HUES48 (cell line): ENCODE results near the gene DGKB.

Source experiments
- H3K27ac ChIP-seq: one replicate; pipeline ENCODE4 v1.7.0; 2013; ENCODE audit warnings: low read depth, low read length, inconsistent platforms
- H3K27me3 ChIP-seq: 2 replicates; pipeline ENCODE4 v1.6.1; 2013; ENCODE audit warnings: mild to moderate bottlenecking, low read length; ENCODE audit not compliant: control insufficient read depth, insufficient read depth
- H3K36me3 ChIP-seq: 2 replicates; pipeline ENCODE4 v1.6.1; 2013; ENCODE audit warnings: low read length; ENCODE audit not compliant: control insufficient read depth, insufficient read depth
- H3K4me1 ChIP-seq: 2 replicates; pipeline ENCODE4 v1.6.1; 2013; ENCODE audit warnings: mild to moderate bottlenecking, low read length; ENCODE audit not compliant: control insufficient read depth, insufficient read depth
- H3K4me3 ChIP-seq: 2 replicates; pipeline ENCODE4 v1.5.1; 2013; ENCODE audit warnings: mild to moderate bottlenecking, low read depth, low read length
- H3K9ac ChIP-seq: 2 replicates; pipeline ENCODE4 v1.6.1; 2013; ENCODE audit warnings: mild to moderate bottlenecking, low read depth, low read length, moderate library complexity
- H3K9me3 ChIP-seq: 2 replicates; pipeline ENCODE4 v1.6.1; 2013; ENCODE audit warnings: low read length; ENCODE audit not compliant: control insufficient read depth, insufficient read depth

DGKB gene

DNA sequence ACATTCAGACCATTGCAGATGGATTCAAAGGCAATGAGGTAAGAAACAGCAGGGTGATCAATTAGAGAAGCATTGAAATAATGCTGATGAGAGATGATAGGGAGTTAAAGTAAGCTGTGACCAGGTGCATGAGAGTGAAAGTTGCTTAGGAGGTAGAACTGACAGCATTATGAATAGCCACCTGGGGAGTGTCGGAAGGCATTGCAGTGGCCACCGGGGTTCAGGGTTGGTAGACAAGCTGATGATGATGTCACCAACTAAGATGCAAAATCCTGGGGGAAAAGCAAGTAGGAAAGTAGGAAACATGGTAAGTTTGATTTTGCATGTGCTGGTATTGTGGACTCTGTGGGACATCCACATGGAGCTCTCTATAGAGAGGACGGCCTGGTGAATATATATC lies 701.2 kb downstream of the DGKB start:
- Histone ChIP-seq H3K27ac (no peak overlapping the region), H3K4me3 (no peak overlapping the region), H3K4me1 (no peaks in the 10 kb centered on the region), H3K36me3 (no peaks in the 10 kb centered on the region), H3K9me3 (no peaks in the 10 kb centered on the region), H3K27me3 (no peaks in the 10 kb centered on the region), H3K9ac (no peak overlapping the region)

DNA sequence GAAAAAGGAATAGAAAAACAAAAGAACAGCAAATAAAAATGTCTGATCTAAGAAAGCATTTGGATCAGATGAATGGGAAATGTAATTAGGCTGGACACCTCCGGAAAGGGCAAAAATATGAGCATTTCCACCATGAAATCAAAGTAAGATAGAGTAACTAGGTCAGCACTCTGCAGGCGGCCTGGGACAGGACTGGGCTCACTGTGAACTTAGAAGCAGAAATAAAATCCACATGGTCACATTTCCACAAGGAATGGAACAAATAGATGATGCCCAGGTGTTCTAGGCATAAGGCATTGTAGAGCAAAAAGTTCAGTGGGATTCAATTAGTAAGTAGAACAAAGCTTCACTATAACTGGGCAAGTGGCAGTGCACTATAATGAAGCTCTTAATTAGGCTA lies 703.2 kb downstream of the DGKB start:
- no peaks in the 10 kb centered on the region for H3K4me1 ChIP-seq
- H3K27me3 ChIP-seq = no peaks in the 10 kb centered on the region
- H3K9me3 ChIP-seq = no peaks in the 10 kb centered on the region
- H3K4me3 ChIP-seq = no peak overlapping the region
- H3K9ac ChIP-seq = no peak overlapping the region
- no peaks in the 10 kb centered on the region for H3K36me3 ChIP-seq
- no peak overlapping the region for H3K27ac ChIP-seq

DNA sequence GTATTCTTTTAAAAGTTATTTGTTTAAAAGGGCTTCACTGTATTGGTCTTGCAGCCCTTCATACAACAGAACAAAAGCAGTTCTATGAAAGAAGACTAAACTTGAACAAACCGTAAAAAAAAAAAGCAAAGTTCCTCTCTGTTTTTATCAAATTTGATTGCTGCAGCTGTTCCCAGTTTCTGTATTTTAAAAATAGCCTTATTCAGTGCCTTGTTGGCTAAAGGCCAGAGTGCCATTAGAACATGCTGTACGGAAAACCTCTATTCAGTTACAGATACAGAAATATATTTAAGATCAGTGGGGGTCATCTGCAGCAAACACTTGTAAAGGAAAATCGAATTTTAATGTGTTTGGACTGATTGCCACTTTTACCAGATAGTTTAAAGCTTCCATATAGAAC lies 705.3 kb downstream of the DGKB start:
- no peak overlapping the region for H3K4me3 ChIP-seq
- H3K27me3 ChIP-seq = no peaks in the 10 kb centered on the region
- H3K9ac ChIP-seq = no peak overlapping the region
- H3K36me3 ChIP-seq = no peaks in the 10 kb centered on the region
- H3K27ac ChIP-seq = no peak overlapping the region
- no peaks in the 10 kb centered on the region for H3K4me1 ChIP-seq
- no peaks in the 10 kb centered on the region for H3K9me3 ChIP-seq

DNA sequence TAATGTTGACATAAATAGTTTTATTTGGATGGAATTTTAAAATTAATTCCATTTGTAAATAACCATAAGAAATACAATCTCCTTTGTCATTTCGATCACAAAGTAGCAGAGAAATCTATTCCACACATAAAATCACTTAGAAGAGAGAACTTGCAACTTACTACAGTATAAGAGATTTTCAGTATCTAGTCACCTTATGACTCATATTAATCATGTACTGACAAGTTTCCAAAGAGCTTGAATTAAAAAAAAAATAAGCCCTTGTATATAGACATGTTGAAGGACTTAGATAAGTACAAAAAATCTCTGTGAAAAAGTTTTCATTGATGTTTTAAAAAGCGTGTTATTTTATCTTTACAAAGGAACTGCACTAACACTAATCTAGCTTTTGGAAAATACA lies 706.0 kb downstream of the DGKB start:
- Histone ChIP-seq H3K36me3 (no peaks in the 10 kb centered on the region), H3K9ac (no peak overlapping the region), H3K27ac (no peak overlapping the region), H3K9me3 (no peaks in the 10 kb centered on the region), H3K4me1 (no peaks in the 10 kb centered on the region), H3K27me3 (no peaks in the 10 kb centered on the region), H3K4me3 (no peak overlapping the region)

DNA sequence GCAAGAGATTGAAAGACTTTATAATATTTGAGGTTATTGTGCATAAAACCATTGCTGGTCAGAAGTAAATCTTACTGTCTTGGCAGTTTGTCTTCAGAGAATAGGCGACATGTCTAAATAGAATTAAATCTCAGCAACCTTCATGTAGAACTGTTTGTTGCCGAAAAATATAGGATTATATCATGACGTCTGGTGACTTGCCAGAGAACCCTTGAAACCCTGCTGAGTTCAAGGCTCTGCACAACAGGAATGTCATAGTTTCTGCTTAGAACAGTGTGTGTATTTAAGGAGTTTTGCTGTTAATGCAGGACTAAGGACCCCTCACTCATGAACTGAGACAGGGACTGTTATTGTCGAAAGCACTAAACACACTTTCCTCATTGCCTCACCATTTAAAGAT lies 706.7 kb downstream of the DGKB start:
- Histone ChIP-seq H3K9me3 (no peaks in the 10 kb centered on the region), H3K27me3 (no peaks in the 10 kb centered on the region), H3K4me3 (no peak overlapping the region), H3K36me3 (no peaks in the 10 kb centered on the region), H3K27ac (no peak overlapping the region), H3K4me1 (no peaks in the 10 kb centered on the region), H3K9ac (no peak overlapping the region)

DNA sequence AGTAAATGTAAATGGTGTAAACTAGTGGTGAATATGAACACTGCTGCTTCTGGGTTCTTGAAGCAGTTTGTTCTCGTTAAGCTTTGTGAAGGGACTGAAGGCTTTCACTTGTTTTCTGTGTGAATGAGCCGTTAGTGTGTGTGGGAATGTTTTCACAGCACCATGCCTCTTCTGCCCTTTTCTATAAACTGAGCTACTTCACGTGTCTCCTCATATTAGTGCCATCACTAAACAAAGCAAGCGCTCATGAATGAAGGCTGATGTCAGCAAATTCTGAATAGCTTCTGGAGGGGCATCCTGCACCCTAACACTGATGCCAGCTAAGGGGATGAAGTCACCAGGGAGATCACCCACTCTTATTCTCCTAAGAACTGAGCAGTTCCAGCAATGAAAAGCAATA lies 707.5 kb downstream of the DGKB start:
- Histone ChIP-seq H3K36me3 (no peaks in the 10 kb centered on the region), H3K9me3 (no peaks in the 10 kb centered on the region), H3K4me1 (no peaks in the 10 kb centered on the region), H3K4me3 (no peak overlapping the region), H3K27ac (no peak overlapping the region), H3K27me3 (no peaks in the 10 kb centered on the region), H3K9ac (no peak overlapping the region)

DNA sequence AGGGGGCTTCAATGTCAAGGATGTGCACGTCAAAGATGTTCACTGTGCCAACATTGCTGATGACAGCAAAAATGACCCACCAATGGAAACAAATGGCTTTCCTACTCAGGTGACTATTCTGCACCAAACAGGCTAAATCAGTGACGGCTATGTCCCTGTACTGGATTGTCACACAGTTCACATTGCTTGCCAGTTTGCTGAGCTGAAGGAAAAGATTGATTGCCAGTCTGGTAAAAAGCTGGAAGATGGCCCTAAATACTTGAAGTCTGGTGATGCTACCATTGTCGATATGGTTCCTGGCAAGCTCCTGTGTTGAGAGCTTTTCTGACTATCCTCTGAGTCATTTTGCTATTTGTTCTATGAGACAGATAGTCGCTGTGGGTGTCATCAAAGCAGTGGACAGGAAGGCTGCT lies 710.9 kb downstream of the DGKB start:
- Histone ChIP-seq H3K27me3 (no peaks in the 10 kb centered on the region), H3K4me3 (no peak overlapping the region), H3K9ac (no peak overlapping the region), H3K4me1 (no peaks in the 10 kb centered on the region), H3K27ac (no peak overlapping the region), H3K36me3 (no peaks in the 10 kb centered on the region), H3K9me3 (no peaks in the 10 kb centered on the region)

DNA sequence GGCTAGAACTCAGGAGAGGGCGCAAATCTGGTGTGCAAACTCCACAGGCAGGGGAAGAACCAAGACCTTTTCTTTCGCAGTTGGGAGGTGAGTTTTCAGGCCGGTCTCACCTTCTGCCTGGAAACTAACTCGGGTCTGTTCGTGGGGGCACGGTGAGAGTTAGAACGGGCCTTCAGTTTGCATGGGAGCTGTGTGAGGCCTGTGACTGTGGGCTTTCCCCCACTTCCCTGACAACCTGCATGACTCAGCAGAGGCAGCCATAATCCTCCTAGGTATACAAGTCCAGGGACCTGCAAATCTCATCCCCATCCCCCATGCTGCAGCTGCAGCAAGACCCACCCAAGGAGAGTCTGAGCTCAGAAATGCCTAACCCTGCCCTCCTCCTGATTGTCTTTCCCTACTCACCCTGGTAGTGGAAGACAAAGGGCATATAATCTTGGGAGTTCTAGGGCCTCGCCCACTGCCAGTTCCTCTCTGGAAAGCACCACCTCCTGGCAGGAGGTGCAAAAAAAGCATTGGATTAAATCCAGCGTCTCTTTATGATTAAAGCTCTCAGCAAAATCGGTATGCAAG lies 718.2 kb downstream of the DGKB start:
- H3K27me3 ChIP-seq = no peaks in the 10 kb centered on the region
- no peaks in the 10 kb centered on the region for H3K9me3 ChIP-seq
- H3K4me1 ChIP-seq = no peaks in the 10 kb centered on the region
- no peaks in the 10 kb centered on the region for H3K36me3 ChIP-seq
- no peak overlapping the region for H3K4me3 ChIP-seq
- H3K9ac ChIP-seq = no peak overlapping the region
- H3K27ac ChIP-seq = no peak overlapping the region

DNA sequence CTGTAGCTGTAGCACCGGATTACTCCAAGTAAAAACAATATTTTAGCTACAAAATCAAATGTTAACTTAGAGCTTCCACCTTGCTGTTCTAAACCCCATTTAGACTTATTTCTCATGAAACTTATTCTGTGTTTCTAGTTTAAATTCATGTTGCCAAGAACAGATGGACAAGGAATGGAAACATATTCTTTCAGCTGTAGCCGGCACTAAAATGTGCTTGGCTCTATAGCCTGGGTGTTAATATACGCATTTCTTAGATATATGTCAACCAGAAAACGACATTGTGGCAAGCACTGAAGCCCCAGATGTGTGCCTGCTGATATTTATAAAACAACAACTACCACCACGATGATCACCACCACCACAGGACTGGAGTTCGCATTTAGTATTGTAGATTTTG lies 722.8 kb downstream of the DGKB start:
- no peak overlapping the region for H3K4me3 ChIP-seq
- H3K27me3 ChIP-seq = no peaks in the 10 kb centered on the region
- no peaks in the 10 kb centered on the region for H3K4me1 ChIP-seq
- no peak overlapping the region for H3K9ac ChIP-seq
- no peaks in the 10 kb centered on the region for H3K36me3 ChIP-seq
- no peak overlapping the region for H3K27ac ChIP-seq
- no peaks in the 10 kb centered on the region for H3K9me3 ChIP-seq

DNA sequence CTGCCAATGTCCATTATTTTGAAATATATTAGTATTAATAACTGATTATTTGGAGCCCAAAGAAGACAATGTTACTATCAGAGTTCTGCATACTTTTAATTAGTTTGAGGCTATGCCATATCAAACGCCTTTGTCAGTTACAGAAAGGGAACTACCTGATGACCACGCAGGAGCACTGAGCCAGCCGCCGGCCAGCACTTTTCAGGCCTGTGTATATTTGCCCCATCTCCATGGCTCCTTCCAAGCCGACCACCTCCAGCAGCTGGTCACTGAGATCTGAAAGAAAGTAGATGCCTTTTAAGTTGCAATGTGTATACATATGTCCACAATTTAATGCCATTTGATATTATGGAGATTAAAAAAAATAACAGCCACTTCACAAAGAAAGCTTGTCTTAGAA lies 724.7 kb downstream of the DGKB start:
- H3K9ac ChIP-seq = no peak overlapping the region
- H3K27me3 ChIP-seq = no peaks in the 10 kb centered on the region
- no peaks in the 10 kb centered on the region for H3K9me3 ChIP-seq
- H3K36me3 ChIP-seq = no peaks in the 10 kb centered on the region
- no peak overlapping the region for H3K4me3 ChIP-seq
- no peaks in the 10 kb centered on the region for H3K4me1 ChIP-seq
- H3K27ac ChIP-seq = no peak overlapping the region

DNA sequence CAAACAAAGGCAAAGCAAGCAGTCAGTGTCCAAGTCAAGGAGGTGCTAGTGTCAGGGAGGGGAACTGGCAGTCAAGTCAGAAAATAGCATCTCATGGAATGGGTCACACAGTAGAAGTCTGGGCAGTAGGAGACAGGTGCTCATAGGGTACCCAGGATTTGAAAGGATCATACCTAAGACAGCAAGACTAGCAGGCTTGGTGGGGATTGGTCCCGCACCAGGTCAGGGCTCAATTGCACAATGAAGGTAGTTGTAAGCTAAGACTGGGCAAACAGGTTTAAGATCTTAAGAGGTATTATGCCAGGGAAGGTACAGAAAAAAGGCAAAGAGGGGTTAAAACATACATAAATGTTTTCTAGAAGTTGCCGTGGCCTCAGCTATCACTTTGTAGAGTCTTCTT lies 731.7 kb downstream of the DGKB start:
- no peak overlapping the region for H3K27ac ChIP-seq
- no peaks in the 10 kb centered on the region for H3K27me3 ChIP-seq
- no peak overlapping the region for H3K9ac ChIP-seq
- H3K4me1 ChIP-seq = no peaks in the 10 kb centered on the region
- no peaks in the 10 kb centered on the region for H3K36me3 ChIP-seq
- no peaks in the 10 kb centered on the region for H3K9me3 ChIP-seq
- H3K4me3 ChIP-seq = no peak overlapping the region

DNA sequence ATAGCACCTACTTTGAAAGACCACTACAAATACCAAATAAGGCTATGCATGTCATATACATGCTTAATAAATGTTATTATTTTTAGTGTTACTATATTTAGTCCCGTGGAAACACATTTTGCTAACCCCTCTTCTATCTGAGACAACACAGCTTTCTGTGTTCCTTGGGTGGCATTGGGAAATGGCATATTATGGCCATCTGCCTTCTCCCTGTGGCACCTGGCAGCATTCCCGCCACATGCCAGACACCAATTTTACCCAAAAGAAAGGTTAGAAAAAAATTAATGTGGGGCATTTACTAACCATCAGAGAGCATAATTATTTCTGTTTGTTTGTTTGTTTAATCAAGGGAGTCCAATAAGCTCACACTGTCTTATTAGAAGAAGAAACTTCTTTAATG lies 744.4 kb downstream of the DGKB start:
- Histone ChIP-seq H3K4me1 (peaks cover 8% of the 10 kb centered on the region), H3K9me3 (no peaks in the 10 kb centered on the region), H3K27ac (no peak overlapping the region)

More for the DNA sequence above, 744.4 kb downstream of the DGKB start:
- H3K4me3 ChIP-seq = no peak overlapping the region
- no peaks in the 10 kb centered on the region for H3K27me3 ChIP-seq
- H3K36me3 ChIP-seq = no peaks in the 10 kb centered on the region
- H3K9ac ChIP-seq = no peak overlapping the region
